GM23338 (cell line): ENCODE measurements around the gene KAT6B.

Experiments
- CREB1 ChIP-seq: fragments of 250-450 bp; sonication (Bioruptor Pico); IDR thresholded peaks from 2 replicates; pipeline ENCODE4 v1.5.0; 2020; ENCODE audit warnings: low read depth, mild to moderate bottlenecking, moderate library complexity
- CTCF ChIP-seq, 2 experiments: fragments of 200-600 bp in 1 of 2; sonication (generic) in 1 of 2; conservative IDR thresholded peaks; 2 replicates each; pipeline versions ENCODE4 v1.5.1 to v1.6.1; 2016 to 2017; ENCODE audit warnings: antibody characterized with exemption in 2 of 2, low read depth in 2 of 2, mild to moderate bottlenecking in 2 of 2, moderate library complexity in 1 of 2
- EZH2 ChIP-seq: fragments of 200-600 bp; sonication (generic); IDR thresholded peaks from one replicate; pipeline ENCODE4 v1.8.0; 2017; ENCODE audit warnings: antibody characterized with exemption, mild to moderate bottlenecking, low read depth; ENCODE audit not compliant: unreplicated experiment
- EZH2phosphoT487 ChIP-seq: fragments of 200-600 bp; sonication (generic); IDR thresholded peaks from one replicate; pipeline ENCODE4 v1.8.1; 2018; ENCODE audit warnings: antibody characterized with exemption; ENCODE audit not compliant: unreplicated experiment
- JUNB ChIP-seq: IDR thresholded peaks from one replicate; pipeline ENCODE4 v1.6.1; 2016; ENCODE audit warnings: antibody characterized with exemption; ENCODE audit not compliant: unreplicated experiment
- POLR2AphosphoS5 ChIP-seq: IDR thresholded peaks from 2 replicates; pipeline ENCODE4 v1.6.1; 2016; ENCODE audit warnings: antibody characterized with exemption, low read depth
- REST ChIP-seq: IDR thresholded peaks from one replicate; pipeline ENCODE4 v1.6.1; 2018; ENCODE audit warnings: antibody characterized with exemption; ENCODE audit not compliant: unreplicated experiment
- ZNF331 ChIP-seq: fragments of 250-450 bp; sonication (Bioruptor Pico); IDR thresholded peaks from 2 replicates; pipeline ENCODE4 v1.5.0; 2020; ENCODE audit warnings: low read depth, mild to moderate bottlenecking, moderate library complexity

GRCh38 chr10:74921744-74922143 lies 95.3 kb downstream of the KAT6B start:
- TF ChIP-seq REST (no peak), EZH2 (no peak), CTCF (conservative IDR thresholded peaks at IDR 0.05; ENCODE audit: low read depth in 2 of 2) (no peak), ZNF331 (CRISPR knock-in tag) (no peak), POLR2AphosphoS5 (no peak), CREB1 (CRISPR knock-in tag) (no peak), JUNB (no peak), EZH2phosphoT487 (no peak)
